HEK293 (cell line): ENCODE measurements around the gene OAT.

Source experiments
- FEZF1 ChIP-seq: fragments of 450-650 bp; formaldehyde crosslinking; IDR thresholded peaks from 2 replicates; pipeline ENCODE4 v1.5.1; 2016; ENCODE audit warnings: missing biosample characterization, missing genetic modification characterization
- GFI1B ChIP-seq: fragments of 450-650 bp; formaldehyde crosslinking; IDR thresholded peaks from 2 replicates; pipeline ENCODE4 v1.5.1; 2016; ENCODE audit warnings: missing biosample characterization, missing genetic modification characterization
- KLF8 ChIP-seq: fragments of 450-650 bp; formaldehyde crosslinking; IDR thresholded peaks from 2 replicates; pipeline ENCODE4 v1.5.1; 2016; ENCODE audit warnings: missing biosample characterization, missing genetic modification characterization
- OSR2 ChIP-seq: fragments of 450-650 bp; formaldehyde crosslinking; IDR thresholded peaks from 2 replicates; pipeline ENCODE4 v1.5.1; 2016; ENCODE audit warnings: missing biosample characterization, missing genetic modification characterization
- PATZ1 ChIP-seq: fragments of 450-650 bp; formaldehyde crosslinking; IDR thresholded peaks from 2 replicates; pipeline ENCODE4 v1.5.1; 2016; ENCODE audit warnings: missing biosample characterization, missing genetic modification characterization
- PRDM10 ChIP-seq: fragments of 450-650 bp; formaldehyde crosslinking; IDR thresholded peaks from 2 replicates; pipeline ENCODE4 v1.5.1; 2016; ENCODE audit warnings: missing biosample characterization, missing genetic modification characterization
- PRDM6 ChIP-seq: fragments of 450-650 bp; formaldehyde crosslinking; IDR thresholded peaks from 2 replicates; pipeline ENCODE4 v1.5.1; 2017; ENCODE audit warnings: missing biosample characterization, missing genetic modification characterization
- ZBTB49 ChIP-seq: fragments of 450-650 bp; formaldehyde crosslinking; IDR thresholded peaks from 2 replicates; pipeline ENCODE4 v1.5.1; 2016; ENCODE audit warnings: missing biosample characterization, missing genetic modification characterization, low read depth
- ZFP37 ChIP-seq: fragments of 450-650 bp; formaldehyde crosslinking; IDR thresholded peaks from 2 replicates; pipeline ENCODE4 v1.5.1; 2016; ENCODE audit warnings: missing biosample characterization, missing genetic modification characterization
- ZIC2 ChIP-seq: fragments of 450-650 bp; formaldehyde crosslinking; IDR thresholded peaks from 2 replicates; pipeline ENCODE4 v1.5.1; 2016; ENCODE audit warnings: missing biosample characterization, missing genetic modification characterization
- ZNF280C ChIP-seq: fragments of 450-650 bp; formaldehyde crosslinking; IDR thresholded peaks from 2 replicates; pipeline ENCODE4 v1.5.1; 2016; ENCODE audit warnings: missing biosample characterization, missing genetic modification characterization
- ZNF366 ChIP-seq: fragments of 450-650 bp; formaldehyde crosslinking; conservative IDR thresholded peaks from 2 replicates; pipeline ENCODE4 v1.5.1; 2016; ENCODE audit warnings: missing biosample characterization, missing genetic modification characterization
- ZNF423 ChIP-seq: fragments of 450-650 bp; formaldehyde crosslinking; IDR thresholded peaks from 2 replicates; pipeline ENCODE4 v1.5.1; 2016; ENCODE audit warnings: missing biosample characterization, missing genetic modification characterization
- ZNF514 ChIP-seq: fragments of 450-650 bp; formaldehyde crosslinking; IDR thresholded peaks from 2 replicates; pipeline ENCODE4 v1.5.1; 2016; ENCODE audit warnings: missing biosample characterization, missing genetic modification characterization
- ZNF580 ChIP-seq: fragments of 450-650 bp; formaldehyde crosslinking; IDR thresholded peaks from 2 replicates; pipeline ENCODE4 v1.5.1; 2016; ENCODE audit warnings: missing biosample characterization, missing genetic modification characterization
- ZNF585B ChIP-seq: fragments of 450-650 bp; formaldehyde crosslinking; IDR thresholded peaks from 2 replicates; pipeline ENCODE4 v1.5.1; 2016; ENCODE audit warnings: missing biosample characterization, missing genetic modification characterization
- ZNF610 ChIP-seq: fragments of 450-650 bp; formaldehyde crosslinking; IDR thresholded peaks from 2 replicates; pipeline ENCODE4 v1.5.1; 2016; ENCODE audit warnings: missing biosample characterization, missing genetic modification characterization, borderline replicate concordance
- ZNF621 ChIP-seq: fragments of 450-650 bp; formaldehyde crosslinking; IDR thresholded peaks from 2 replicates; pipeline ENCODE4 v1.5.1; 2017; ENCODE audit warnings: missing biosample characterization, missing genetic modification characterization
- ZNF629 ChIP-seq: fragments of 450-650 bp; formaldehyde crosslinking; IDR thresholded peaks from 2 replicates; pipeline ENCODE4 v1.5.1; 2017; ENCODE audit warnings: missing biosample characterization, missing genetic modification characterization
- ZNF692 ChIP-seq: fragments of 450-650 bp; formaldehyde crosslinking; IDR thresholded peaks from 2 replicates; pipeline ENCODE4 v1.5.1; 2016; ENCODE audit warnings: missing biosample characterization, missing genetic modification characterization
- ZNF707 ChIP-seq: fragments of 450-650 bp; formaldehyde crosslinking; IDR thresholded peaks from 2 replicates; pipeline ENCODE4 v1.5.1; 2016; ENCODE audit warnings: missing biosample characterization, missing genetic modification characterization
- ZNF791 ChIP-seq: fragments of 450-650 bp; formaldehyde crosslinking; IDR thresholded peaks from 2 replicates; pipeline ENCODE4 v1.5.1; 2016; ENCODE audit warnings: missing biosample characterization, missing genetic modification characterization
- ZNF843 ChIP-seq: fragments of 450-650 bp; formaldehyde crosslinking; IDR thresholded peaks from 2 replicates; pipeline ENCODE4 v1.5.1; 2016; ENCODE audit warnings: missing biosample characterization, missing genetic modification characterization

OAT gene

GRCh38 chr10:124354411-124355382, 64.0 kb downstream of the OAT start (continued):
- TF ChIP-seq PRDM10 = peak; percentile 56
- TF ChIP-seq OSR2 (tag by site-specific recombination) = peak; percentile 55; the same call in 1 of the 2 replicates
- TF ChIP-seq ZNF621 (tag by site-specific recombination) = no peak
- 0 out of 2 replicates have a peak, but pooled peaks have one; percentile 34 for TF ChIP-seq ZNF843 (tag by site-specific recombination)
- no peak; the same call in 1 of the 2 replicates for TF ChIP-seq ZNF423 (tag by site-specific recombination)
- peak; percentile 42; the same call in 1 of the 2 replicates for TF ChIP-seq ZNF366 (tag by site-specific recombination)
- TF ChIP-seq GFI1B = peak; percentile 59
- TF ChIP-seq ZNF585B (tag by site-specific recombination) = peak; percentile 54
- peak; percentile 66 for TF ChIP-seq ZIC2 (tag by site-specific recombination)
- TF ChIP-seq ZNF707 (tag by site-specific recombination) = no peak
- TF ChIP-seq PATZ1 (tag by site-specific recombination) = peak; percentile 80
- TF ChIP-seq ZNF514 (tag by site-specific recombination) = no peak
- TF ChIP-seq ZNF629 (tag by site-specific recombination) = peak; percentile 45; the same call in 1 of the 2 replicates
- no peak for TF ChIP-seq ZNF791
- no peak for TF ChIP-seq ZNF280C (tag by site-specific recombination)
- TF ChIP-seq ZNF610 (tag by site-specific recombination) = peak; percentile 22; the same call in 1 of the 2 replicates
- 0 out of 2 replicates have a peak, but pooled peaks have one; percentile 18 for TF ChIP-seq KLF8 (tag by site-specific recombination)
- TF ChIP-seq ZNF580 = no peak
- TF ChIP-seq ZBTB49 (tag by site-specific recombination) = no peak
- 0 out of 2 replicates have a peak, but pooled peaks have one; percentile 36 for TF ChIP-seq PRDM6 (tag by site-specific recombination)
- no peak for TF ChIP-seq ZFP37 (tag by site-specific recombination)
- TF ChIP-seq FEZF1 (tag by site-specific recombination) = peak; percentile 50
- 0 out of 2 replicates have a peak, but pooled peaks have one; percentile 23 for TF ChIP-seq ZNF692 (tag by site-specific recombination)
